ENCODE data around the gene SPHK2. TPM values are rescaled to one million over a fixed set of nuclear protein-coding genes. Genes with fewer than 3 reads are reported as not detected.
A peak's percentile ranks its signal among the peaks of the same experiment; 100 is the strongest.

The SPHK2 gene
- total RNA-seq, 1 donor = 10.9 TPM

- H3K4me3 ChIP-seq (ENCODE audit: low read depth, low read length) = no peak overlapping the region
- TF ChIP-seq CTCF (IDR thresholded peaks at IDR 0.05; ENCODE audit: insufficient read depth, low read length) = no peak
- DNase-seq (ENCODE audit: low read depth) = no peak
These were observed 19.6 kb downstream of the SPHK2 start for GRCh38 chr19:48638831-48639381.

GRCh38 chr19:48639483-48640375 is 20.4 kb downstream of the SPHK2 start:
- H3K4me3 ChIP-seq (ENCODE audit: low read depth, low read length) = no peak overlapping the region
- no peak for TF ChIP-seq CTCF (IDR thresholded peaks at IDR 0.05; ENCODE audit: insufficient read depth, low read length)
- DNase-seq (ENCODE audit: low read depth) = no peak

GRCh38 chr19:48641850-48642249 is 22.5 kb downstream of the SPHK2 start:
- H3K4me3 ChIP-seq (ENCODE audit: low read depth, low read length) = no peak overlapping the region
- DNase-seq (ENCODE audit: low read depth) = no peak
- no peak for TF ChIP-seq CTCF (IDR thresholded peaks at IDR 0.05; ENCODE audit: insufficient read depth, low read length)

GRCh38 chr19:48642862-48643261 is 23.6 kb downstream of the SPHK2 start:
- no peak for TF ChIP-seq CTCF (IDR thresholded peaks at IDR 0.05; ENCODE audit: insufficient read depth, low read length)
- no peak overlapping the region for H3K4me3 ChIP-seq (ENCODE audit: low read depth, low read length)
- no peak for DNase-seq (ENCODE audit: low read depth)

- TF ChIP-seq CTCF (IDR thresholded peaks at IDR 0.05; ENCODE audit: insufficient read depth, low read length) = no peak
- DNase-seq (ENCODE audit: low read depth) = no peak
- H3K4me3 ChIP-seq (ENCODE audit: low read depth, low read length) = no peak overlapping the region
These were observed 25.0 kb downstream of the SPHK2 start for GRCh38 chr19:48644355-48644754.

GRCh38 chr19:48644839-48645619 is 25.7 kb downstream of the SPHK2 start:
- peak overlapping the region; percentile 61 for H3K4me3 ChIP-seq (ENCODE audit: low read depth, low read length)
- TF ChIP-seq CTCF (IDR thresholded peaks at IDR 0.05; ENCODE audit: insufficient read depth, low read length) = no peak
- peak; percentile 74 for DNase-seq (ENCODE audit: low read depth)

Data from fibroblast of the aortic adventitia (primary cell).